Mesendoderm (in vitro differentiated cells): ENCODE measurements around the gene ESYT2.

Experiments used
- DNase-seq: peaks from one replicate; pipeline ENCODE4 v3.0.0; 2013
- H2AK5ac ChIP-seq: 2 replicates; pipeline ENCODE4 v1.6.1; 2013; ENCODE audit warnings: low read length, inconsistent platforms
- H2BK120ac ChIP-seq: 2 replicates; pipeline ENCODE4 v1.6.1; 2013; ENCODE audit warnings: low read depth, mild to moderate bottlenecking, low read length, moderate library complexity, mixed read lengths
- H2BK15ac ChIP-seq: replicated peaks from 2 replicates; pipeline ENCODE4 v1.6.1; 2013; ENCODE audit warnings: low read depth, mild to moderate bottlenecking, moderate library complexity
- H2BK5ac ChIP-seq: 2 replicates; pipeline ENCODE4 v1.6.1; 2013; ENCODE audit warnings: low read length, inconsistent platforms
- H3K18ac ChIP-seq: 2 replicates; pipeline ENCODE4 v1.6.1; 2013; ENCODE audit warnings: mild to moderate bottlenecking, low read length, mixed read lengths
- H3K23ac ChIP-seq: one replicate; pipeline ENCODE4 v1.6.1; 2013; ENCODE audit warnings: low read length
- H3K27ac ChIP-seq: 2 replicates; pipeline ENCODE4 v1.5.1; 2013; ENCODE audit warnings: low read depth, mild to moderate bottlenecking, inconsistent platforms, low read length, moderate library complexity
- H3K27me3 ChIP-seq: 2 replicates; pipeline ENCODE4 v1.6.1; 2013; ENCODE audit warnings: low read length, control low read depth, mild to moderate bottlenecking, inconsistent platforms; ENCODE audit not compliant: insufficient read depth, poor library complexity
- H3K36me3 ChIP-seq: 2 replicates; pipeline ENCODE4 v1.6.1; 2013; ENCODE audit warnings: low read length, inconsistent platforms; ENCODE audit not compliant: control insufficient read depth, insufficient read depth
- H3K4ac ChIP-seq: one replicate; pipeline ENCODE4 v1.6.1; 2013; ENCODE audit warnings: low read depth, mild to moderate bottlenecking, low read length, moderate library complexity
- H3K4me1 ChIP-seq: 2 replicates; pipeline ENCODE4 v1.6.1; 2013; ENCODE audit warnings: low read depth, low read length, inconsistent platforms; ENCODE audit not compliant: control insufficient read depth
- H3K4me2 ChIP-seq: 2 replicates; pipeline ENCODE4 v1.6.1; 2013; ENCODE audit warnings: low read length
- H3K4me3 ChIP-seq: 2 replicates; pipeline ENCODE4 v1.5.1; 2013; ENCODE audit warnings: mild to moderate bottlenecking, low read length
- H3K56ac ChIP-seq: one replicate; pipeline ENCODE4 v1.6.1; 2013; ENCODE audit warnings: low read length
- H3K79me1 ChIP-seq: 2 replicates; pipeline ENCODE4 v1.6.1; 2013; ENCODE audit warnings: low read length, inconsistent platforms
- H3K79me2 ChIP-seq: 2 replicates; pipeline ENCODE4 v1.6.1; 2013; ENCODE audit warnings: mild to moderate bottlenecking, low read length; ENCODE audit not compliant: control insufficient read depth, insufficient read depth
- H3K9ac ChIP-seq: 2 replicates; pipeline ENCODE4 v1.6.1; 2013; ENCODE audit warnings: low read length, inconsistent platforms
- H4K5ac ChIP-seq: one replicate; pipeline ENCODE4 v1.6.1; 2013; ENCODE audit warnings: low read length
- H4K8ac ChIP-seq: one replicate; pipeline ENCODE4 v1.6.1; 2013; ENCODE audit warnings: low read depth, mild to moderate bottlenecking, control low read depth, low read length, moderate library complexity
- WGBS: extraction: QIAGEN DNeasy Blood & Tissue Kit; methylation state at CpG from one replicate; pipeline ENCODE4 v1.1.7; 2013; ENCODE audit warnings: low lambda C conversion rate, missing lambda C conversion rate; ENCODE audit not compliant: insufficient coverage; ENCODE audit errors: extremely low coverage; 5-methylcytosine and 5-hydroxymethylcytosine counted together

Gene ESYT2

DNA sequence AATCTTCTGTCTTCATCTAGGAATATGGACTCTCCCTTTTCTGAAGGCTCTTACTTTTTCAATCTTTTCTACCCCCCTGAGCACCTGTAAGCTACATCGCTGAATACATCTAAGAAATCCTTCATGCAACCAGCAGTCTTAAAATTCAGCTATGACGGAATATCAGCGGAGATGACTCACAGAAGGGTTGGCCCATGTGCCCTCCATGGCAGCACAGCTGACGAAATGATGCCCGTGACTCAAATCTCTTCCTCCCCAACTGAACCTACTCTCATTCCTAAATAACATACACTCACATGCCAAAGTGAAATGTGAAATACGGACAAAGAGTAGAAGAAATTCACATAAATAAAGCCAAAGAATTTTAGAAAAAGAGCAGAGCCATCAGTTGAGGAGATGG, 94.4 kb downstream of the ESYT2 start:
- Histone ChIP-seq H3K27me3 (no peaks in the 10 kb centered on the region), H2BK5ac (no peak overlapping the region), H4K5ac (no peak overlapping the region), H3K79me2 (no peaks in the 10 kb centered on the region), H3K36me3 (no peaks in the 10 kb centered on the region), H2BK15ac (no peak overlapping the region), H3K4me1 (no peaks in the 10 kb centered on the region), H3K23ac (no peak overlapping the region), H2AK5ac (no peak overlapping the region), H3K56ac (no peak overlapping the region), H3K4ac (no peak overlapping the region), H4K8ac (no peak overlapping the region), H3K79me1 (no peaks in the 10 kb centered on the region), H3K4me2 (no peak overlapping the region), H3K27ac (no peak overlapping the region), H2BK120ac (no peak overlapping the region), H3K18ac (no peak overlapping the region), H3K9ac (no peak overlapping the region), H3K4me3 (no peak overlapping the region)
- DNase-seq, result no peak
- WGBS, result no CpG with 5 or more reads among the region's 6 CpGs

DNA sequence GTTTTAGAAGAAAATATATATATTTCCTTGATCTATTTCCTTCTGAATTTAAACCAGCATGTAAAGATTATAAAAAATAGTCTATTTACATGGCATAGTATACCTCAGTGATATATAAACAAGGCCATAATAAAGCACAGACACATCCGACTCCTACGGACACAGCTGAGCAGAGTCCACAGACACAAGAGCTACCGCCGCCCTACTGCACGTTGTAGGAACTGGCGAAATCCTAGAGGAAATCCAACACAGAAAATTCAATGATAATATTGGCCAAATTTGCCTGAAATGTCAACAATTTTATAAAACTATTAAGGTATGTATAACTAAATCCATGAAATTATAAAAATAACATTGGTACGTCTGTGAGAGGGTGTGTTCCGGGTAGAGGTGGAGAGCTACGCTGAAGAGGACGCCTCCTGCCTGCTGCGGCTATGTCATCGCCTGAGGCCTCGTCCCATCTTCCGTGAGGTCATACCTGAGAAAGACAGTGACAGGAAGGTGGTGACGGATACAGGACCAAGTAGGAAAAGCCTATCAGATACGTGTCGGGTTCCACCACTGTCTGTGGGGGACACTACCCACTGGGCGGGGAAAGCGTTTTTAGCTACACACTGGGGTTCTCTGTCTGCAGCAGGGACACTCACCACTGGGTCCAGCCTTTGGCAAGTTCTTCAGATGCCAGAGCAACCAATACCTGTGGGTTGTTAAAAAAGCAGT, 95.4 kb downstream of the ESYT2 start:
- no peak overlapping the region for H2AK5ac ChIP-seq
- H4K8ac ChIP-seq, result no peak overlapping the region
- H4K5ac ChIP-seq, result no peak overlapping the region
- H3K9ac ChIP-seq, result no peak overlapping the region
- no peaks in the 10 kb centered on the region for H3K36me3 ChIP-seq
- H2BK120ac ChIP-seq, result no peak overlapping the region
- no peak overlapping the region for H3K27ac ChIP-seq
- H3K4ac ChIP-seq, result no peak overlapping the region
- H2BK15ac ChIP-seq, result no peak overlapping the region
- H2BK5ac ChIP-seq, result no peak overlapping the region
- DNase-seq, result no peak
- no peaks in the 10 kb centered on the region for H3K79me2 ChIP-seq
- no peaks in the 10 kb centered on the region for H3K79me1 ChIP-seq
- H3K18ac ChIP-seq, result no peak overlapping the region
- WGBS, result no CpG with 5 or more reads among the region's 19 CpGs
- no peaks in the 10 kb centered on the region for H3K4me1 ChIP-seq
- no peak overlapping the region for H3K56ac ChIP-seq
- H3K4me2 ChIP-seq, result no peak overlapping the region
- no peak overlapping the region for H3K4me3 ChIP-seq
- H3K23ac ChIP-seq, result no peak overlapping the region
- no peaks in the 10 kb centered on the region for H3K27me3 ChIP-seq

GRCh38 chr7:158733220-158733519, 96.1 kb downstream of the ESYT2 start:
- DNase-seq, result no peak
- Histone ChIP-seq H2AK5ac (no peak overlapping the region), H4K8ac (no peak overlapping the region), H3K18ac (no peak overlapping the region), H3K27ac (no peak overlapping the region), H3K27me3 (no peaks in the 10 kb centered on the region), H4K5ac (no peak overlapping the region), H3K4me2 (no peak overlapping the region), H3K79me2 (no peaks in the 10 kb centered on the region), H3K4me3 (no peak overlapping the region), H3K23ac (no peak overlapping the region), H3K9ac (no peak overlapping the region), H3K36me3 (no peaks in the 10 kb centered on the region), H3K79me1 (no peaks in the 10 kb centered on the region), H2BK15ac (no peak overlapping the region), H3K4ac (no peak overlapping the region), H2BK5ac (no peak overlapping the region), H3K56ac (no peak overlapping the region), H2BK120ac (no peak overlapping the region), H3K4me1 (no peaks in the 10 kb centered on the region)
- WGBS, result no CpG with 5 or more reads among the region's 1 CpG

- Histone ChIP-seq H3K27ac (no peak overlapping the region), H3K79me2 (no peaks in the 10 kb centered on the region), H3K23ac (no peak overlapping the region), H4K5ac (no peak overlapping the region), H3K9ac (no peak overlapping the region), H3K4me3 (no peak overlapping the region), H3K4me1 (no peaks in the 10 kb centered on the region), H2AK5ac (no peak overlapping the region), H3K4me2 (no peak overlapping the region), H3K18ac (no peak overlapping the region), H3K79me1 (no peaks in the 10 kb centered on the region), H3K56ac (no peak overlapping the region), H4K8ac (no peak overlapping the region), H3K27me3 (no peaks in the 10 kb centered on the region), H3K36me3 (no peaks in the 10 kb centered on the region), H2BK15ac (no peak overlapping the region), H3K4ac (no peak overlapping the region), H2BK5ac (no peak overlapping the region), H2BK120ac (no peak overlapping the region)
- no peak for DNase-seq
- no CpG with 5 or more reads among the region's 10 CpGs for WGBS
These were observed 96.7 kb downstream of the ESYT2 start for GRCh38 chr7:158732494-158733219.

GRCh38 chr7:158731761-158732160, 97.5 kb downstream of the ESYT2 start:
- Histone ChIP-seq H3K4me3 (no peak overlapping the region), H3K36me3 (no peaks in the 10 kb centered on the region), H3K79me1 (no peaks in the 10 kb centered on the region), H3K79me2 (no peaks in the 10 kb centered on the region), H3K27ac (no peak overlapping the region), H3K56ac (no peak overlapping the region), H3K4me1 (no peaks in the 10 kb centered on the region), H3K4me2 (no peak overlapping the region), H2BK15ac (no peak overlapping the region), H2BK5ac (no peak overlapping the region), H2BK120ac (no peak overlapping the region), H3K4ac (no peak overlapping the region), H3K9ac (no peak overlapping the region), H3K27me3 (no peaks in the 10 kb centered on the region), H4K8ac (no peak overlapping the region), H3K18ac (no peak overlapping the region), H4K5ac (no peak overlapping the region), H2AK5ac (no peak overlapping the region), H3K23ac (no peak overlapping the region)
- WGBS, result no CpG with 5 or more reads among the region's 6 CpGs
- no peak for DNase-seq
